HG02678 (cell line): ENCODE data around the gene HESX1.

Experiments used
- ATAC-seq: cut with Tn5 transposase; IDR thresholded peaks from one replicate; pipeline ENCODE4 v1.9.1; 2021; ENCODE audit warnings: mild to moderate bottlenecking, moderate library complexity; ENCODE audit not compliant: unreplicated experiment

The HESX1 gene

GRCh38 chr3:57168151-57168550 is 31.6 kb downstream of the HESX1 start:
- no peak for ATAC-seq

GRCh38 chr3:57166660-57167059 is 33.1 kb downstream of the HESX1 start:
- ATAC-seq: no peak

GRCh38 chr3:57165641-57166040 is 34.1 kb downstream of the HESX1 start:
- no peak for ATAC-seq

GRCh38 chr3:57164657-57165573 is 34.9 kb downstream of the HESX1 start, which contains the start of gene IL17RD:
Gene IL17RD (minus strand): TSS chr3:57165353. CDS start chr3:57165286, 67 bp downstream.
- peak; percentile 51 for ATAC-seq

GRCh38 chr3:57164217-57164656 is 35.5 kb downstream of the HESX1 start:
- no peak for ATAC-seq

- no peak for ATAC-seq
Observed at GRCh38 chr3:57163751-57164150, 36.0 kb downstream of the HESX1 start.

GRCh38 chr3:57161915-57162314 is 37.9 kb downstream of the HESX1 start:
- no peak for ATAC-seq

GRCh38 chr3:57160765-57161538 is 38.8 kb downstream of the HESX1 start:
- ATAC-seq: no peak

GRCh38 chr3:57160076-57160764 is 39.6 kb downstream of the HESX1 start:
- no peak for ATAC-seq

- ATAC-seq: no peak
Observed at GRCh38 chr3:57158813-57159738, 40.7 kb downstream of the HESX1 start.

- ATAC-seq: no peak
Observed at GRCh38 chr3:57158325-57158724, 41.5 kb downstream of the HESX1 start.

- ATAC-seq: no peak
Observed at GRCh38 chr3:57157545-57157944, 42.2 kb downstream of the HESX1 start.

- no peak for ATAC-seq
Observed at GRCh38 chr3:57155310-57155643, 44.5 kb downstream of the HESX1 start.

GRCh38 chr3:57154470-57155309 is 45.1 kb downstream of the HESX1 start:
- no peak for ATAC-seq

- ATAC-seq: no peak
Observed at GRCh38 chr3:57152151-57153143, 47.3 kb downstream of the HESX1 start.

GRCh38 chr3:57151749-57152148 is 48.0 kb downstream of the HESX1 start:
- ATAC-seq: no peak

- no peak for ATAC-seq
Observed at GRCh38 chr3:57151021-57151449, 48.7 kb downstream of the HESX1 start.

- ATAC-seq: no peak
Observed at GRCh38 chr3:57150113-57150581, 49.6 kb downstream of the HESX1 start.
